Small intestine (tissue), 7 donors: Measurements from ENCODE around the gene SEMG2. TPM values are rescaled to one million over a fixed set of nuclear protein-coding genes. Genes with fewer than 3 reads are reported as not detected.
A peak's percentile ranks its signal among the peaks of the same experiment; 100 is the strongest.

Experiments used
- DNase-seq, 2 donors: peaks; one replicate each; pipeline versions ENCODE4 v3.0.0 to v3.0.0-alpha.2; 2013
- FAIRE-seq: peaks from 2 replicates; lab custom pipeline; 2012; peaks lifted over from hg19 to GRCh38; lab: Jason Lieb, UNC
- H3K27ac ChIP-seq, 3 donors: one replicate each; pipeline ENCODE4 v1.5.1; 2013; ENCODE audit warnings: low read length in 2 of 3, mild to moderate bottlenecking in 2 of 3, control low read depth in 1 of 3, inconsistent platforms in 1 of 3, low read depth in 1 of 3, moderate library complexity in 1 of 3
- H3K27me3 ChIP-seq, 3 donors: one replicate each; pipeline ENCODE4 v1.6.1; 2013; ENCODE audit warnings: low read length in 3 of 3, inconsistent platforms in 1 of 3; ENCODE audit not compliant: control insufficient read depth in 3 of 3, insufficient read depth in 3 of 3
- H3K36me3 ChIP-seq, 3 donors: one replicate each; pipeline ENCODE4 v1.6.1; 2013; ENCODE audit warnings: low read length in 3 of 3, inconsistent platforms in 1 of 3, low read depth in 1 of 3, mild to moderate bottlenecking in 1 of 3, moderate library complexity in 1 of 3; ENCODE audit not compliant: control insufficient read depth in 3 of 3, insufficient read depth in 2 of 3
- H3K4me1 ChIP-seq, 3 donors: one replicate each; pipeline ENCODE4 v1.6.1; 2013; ENCODE audit warnings: low read length in 2 of 3, inconsistent platforms in 1 of 3, low read depth in 1 of 3, mild to moderate bottlenecking in 1 of 3, moderate library complexity in 1 of 3; ENCODE audit not compliant: control insufficient read depth in 3 of 3, insufficient read depth in 2 of 3
- H3K4me3 ChIP-seq, 3 donors: one replicate each; pipeline ENCODE4 v1.5.1; 2013; ENCODE audit warnings: low read length in 3 of 3, control low read depth in 1 of 3, inconsistent platforms in 1 of 3, low read depth in 1 of 3, mild to moderate bottlenecking in 1 of 3, moderate library complexity in 1 of 3
- H3K9me3 ChIP-seq, 2 donors: one replicate each; pipeline ENCODE4 v1.6.1; 2013; ENCODE audit warnings: low read depth in 1 of 2, low read length in 1 of 2; ENCODE audit not compliant: control insufficient read depth in 2 of 2, insufficient read depth in 1 of 2
- WGBS, 3 donors: extraction: QIAGEN DNeasy Blood & Tissue Kit; methylation state at CpG; one replicate each; pipeline ENCODE4 v1.1.7; 2013; 5-methylcytosine and 5-hydroxymethylcytosine counted together
- polyA plus RNA-seq, 4 donors: library from polyadenylated mRNA; stranded (reverse) in 3 of 4; unstranded in 1 of 4; fragments of 200-250 nt in 3 of 4; fragments of 120-200 nt in 1 of 4; gene quantifications; one replicate each; pipeline versions ENCODE4 v1.2.1 to v1.2.3, GENCODE V29; 2013
- donor health status: healthy with polysubstance abuse.
- donor health status: control.
- donor health status: control.
- donor health status: Bipolar disorder and iron deficiency.
- donor health status: healthy.

SEMG2 gene
- polyA plus RNA-seq, 4 donors: not detected

DNA sequence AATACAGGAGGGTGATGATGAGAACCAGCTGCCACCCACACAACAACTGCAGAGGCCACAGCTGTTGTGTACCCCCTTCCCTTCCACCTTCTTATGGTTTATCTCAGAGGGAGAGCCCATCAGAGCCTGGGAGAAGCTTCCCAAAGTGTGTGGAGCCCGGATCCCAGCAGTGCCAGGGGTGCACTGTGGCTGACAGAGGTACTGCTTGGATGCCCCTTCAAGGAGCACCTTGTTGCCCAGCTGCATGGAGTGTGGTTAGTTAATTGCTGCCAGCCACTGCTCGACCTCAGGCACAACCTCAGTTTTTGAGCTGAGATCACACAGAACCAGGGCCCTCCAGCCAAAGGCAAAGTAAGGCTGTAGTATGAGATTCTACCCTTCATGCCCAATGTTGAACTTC is 33.5 kb upstream of the SEMG2 start:
- no peak for DNase-seq
- Histone ChIP-seq H3K4me1 (no peaks in the 10 kb centered on the region), H3K9me3 (no peaks in the 10 kb centered on the region), H3K27me3 (no peaks in the 10 kb centered on the region), H3K27ac (no peak overlapping the region), H3K36me3 (no peaks in the 10 kb centered on the region), H3K4me3 (no peak overlapping the region)
- no peak for FAIRE-seq
- WGBS, 3 donors: 64 to 70% (median 68%) methylated on average over 2 of the region's 2 CpGs

DNA sequence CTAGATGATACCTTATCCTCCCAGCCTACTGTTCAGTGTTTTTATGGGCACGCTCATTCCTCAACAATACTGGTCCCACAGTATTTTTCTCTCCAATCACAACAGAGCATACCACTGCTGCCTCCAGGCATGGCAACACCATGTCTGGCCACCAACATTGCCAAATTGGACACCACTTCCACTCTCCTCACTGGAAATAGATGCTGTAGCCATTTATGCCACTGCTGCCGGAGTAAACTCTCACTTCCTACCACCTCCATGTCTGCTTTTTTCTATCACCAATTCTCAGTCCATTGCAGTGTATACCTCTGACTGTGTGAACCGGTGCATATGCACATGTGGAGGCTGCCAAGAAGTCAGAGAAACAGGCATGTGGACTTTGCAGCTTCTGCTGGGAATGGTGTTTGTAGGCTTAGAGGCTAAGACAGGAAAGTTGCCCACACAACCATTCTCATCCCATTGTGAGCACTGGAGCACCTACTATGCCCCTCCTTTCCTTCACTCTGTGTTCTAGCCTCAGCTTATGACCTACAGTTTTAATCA is 32.0 kb upstream of the SEMG2 start:
- Histone ChIP-seq H3K4me1 (no peaks in the 10 kb centered on the region), H3K36me3 (no peaks in the 10 kb centered on the region), H3K27me3 (no peaks in the 10 kb centered on the region), H3K4me3 (no peak overlapping the region), H3K27ac (no peak overlapping the region), H3K9me3 (no peaks in the 10 kb centered on the region)
- 83 to 88% (median 86%) methylated on average over 3 of the region's 3 CpGs for WGBS, 3 donors
- DNase-seq (no peak), FAIRE-seq (no peak)

DNA sequence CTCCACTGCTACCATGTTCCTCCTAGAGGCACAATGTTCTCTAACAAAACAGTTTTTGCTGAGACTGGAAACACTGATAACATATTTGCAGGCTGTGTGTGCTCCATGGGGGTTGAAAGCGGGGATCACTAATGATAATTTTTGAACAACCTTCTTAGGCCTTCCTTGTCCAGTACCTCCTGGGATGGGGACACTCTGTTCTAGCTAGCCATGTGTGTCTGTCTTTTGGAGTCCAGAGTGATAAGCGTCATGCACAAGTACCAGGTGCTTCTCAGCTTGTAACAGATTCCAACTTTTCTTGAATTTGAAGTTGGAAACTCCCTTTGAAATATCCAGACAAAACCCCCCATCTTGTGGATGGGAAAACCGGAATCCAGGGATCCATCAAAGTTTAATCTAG is 31.3 kb upstream of the SEMG2 start:
- no peak for FAIRE-seq
- WGBS, 3 donors: 81 to 95% (median 83%) methylated on average over 3 of the region's 3 CpGs
- Histone ChIP-seq H3K9me3 (no peaks in the 10 kb centered on the region), H3K36me3 (no peaks in the 10 kb centered on the region), H3K4me3 (no peak overlapping the region), H3K4me1 (no peaks in the 10 kb centered on the region), H3K27ac (no peak overlapping the region), H3K27me3 (no peaks in the 10 kb centered on the region)
- DNase-seq: no peak

DNA sequence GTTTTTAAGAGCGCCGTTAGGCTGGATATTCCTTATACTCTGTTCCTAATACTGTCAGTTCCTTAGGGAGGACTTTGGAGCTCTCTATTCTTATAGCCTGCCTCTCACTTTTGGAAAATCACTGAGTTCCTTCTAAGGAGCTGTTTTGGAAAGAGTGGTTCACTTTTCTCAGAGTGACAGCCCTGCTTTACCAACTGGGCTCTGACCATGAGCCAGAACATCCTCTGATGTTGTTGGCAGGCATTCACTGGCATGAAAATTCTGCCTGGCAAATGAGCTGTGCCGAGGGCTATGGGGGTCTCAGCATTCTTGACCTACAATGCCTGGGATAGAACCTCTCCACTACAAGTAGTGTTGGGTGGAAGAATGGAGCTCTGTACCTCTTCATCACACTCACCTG is 29.2 kb upstream of the SEMG2 start:
- H3K4me1 ChIP-seq: no peaks in the 10 kb centered on the region
- DNase-seq: no peak
- H3K27ac ChIP-seq: no peak overlapping the region
- no peak overlapping the region for H3K4me3 ChIP-seq
- peaks cover 0 to 2% (median 0%) of the 10 kb centered on the region in 3 donors for H3K27me3 ChIP-seq
- no peak for FAIRE-seq
- no peaks in the 10 kb centered on the region for H3K36me3 ChIP-seq
- no peaks in the 10 kb centered on the region for H3K9me3 ChIP-seq
- WGBS, 3 donors: 86 to 92% (median 87%) methylated on average over 3 of the region's 3 CpGs

DNA sequence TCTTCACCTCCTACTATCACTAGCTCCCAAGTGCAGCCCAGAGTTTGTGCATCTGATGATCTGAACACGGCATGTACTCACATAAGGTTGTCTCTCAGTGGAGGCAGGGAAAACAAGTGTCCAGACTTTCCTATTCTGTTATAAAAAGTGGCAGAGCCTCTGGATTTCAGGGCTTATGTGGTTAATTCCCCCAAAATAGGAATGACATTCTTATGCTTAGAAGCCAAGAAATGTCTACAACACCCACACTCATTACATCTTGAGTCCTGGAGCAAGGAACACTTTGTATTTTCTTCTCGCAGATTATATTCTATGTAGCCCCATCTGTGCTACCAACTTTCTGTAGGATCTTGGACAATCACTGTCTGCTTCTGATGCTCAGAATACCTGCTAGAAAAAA is 27.8 kb upstream of the SEMG2 start:
- no peak for DNase-seq
- 90 to 94% (median 90%) methylated on average over 2 of the region's 2 CpGs for WGBS, 3 donors
- H3K27me3 ChIP-seq: peaks cover 0 to 7% (median 2%) of the 10 kb centered on the region in 3 donors

DNA sequence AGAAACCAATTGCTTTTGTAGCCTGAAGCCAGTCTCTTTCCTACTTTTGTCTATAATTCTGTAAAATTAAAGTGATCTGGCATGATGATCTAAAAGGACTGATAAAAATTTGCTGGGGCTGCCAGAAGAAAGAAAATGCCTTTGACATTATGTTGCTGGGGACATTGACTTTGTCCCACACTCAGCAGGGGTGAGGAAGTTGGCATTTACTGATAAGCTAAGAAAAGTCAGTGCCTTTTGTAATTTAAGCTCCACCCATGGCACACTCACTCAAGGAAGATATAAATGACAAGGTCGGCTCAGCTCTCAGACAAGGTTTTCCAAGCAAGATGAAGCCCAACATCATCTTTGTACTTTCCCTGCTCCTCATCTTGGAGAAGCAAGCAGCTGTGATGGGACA is 14.4 kb upstream of the SEMG2 start, which contains the start of gene SEMG1:
Gene SEMG1 (plus strand): TSS at position 309 of the 400 bp plus-strand sequence. CDS start 21 bp downstream, at position 330.
- DNase-seq: peak in 1 of 2 donors; percentile 21
- peaks cover 0 to 6% (median 3%) of the 10 kb centered on the region in 3 donors for H3K27me3 ChIP-seq
- H3K27ac ChIP-seq: no peak within 1 kb of the TSS
- FAIRE-seq: no peak
- H3K36me3 ChIP-seq: no peaks in the 10 kb centered on the region
- WGBS, 3 donors: 3 to 26% (median 5%) methylated on average over 1 of the region's 1 CpG
- H3K4me3 ChIP-seq: no peak within 1 kb of the TSS
- no peaks in the 10 kb centered on the region for H3K4me1 ChIP-seq
- H3K9me3 ChIP-seq: no peaks in the 10 kb centered on the region

More for the DNA sequence above, 27.8 kb upstream of the SEMG2 start:
- no peaks in the 10 kb centered on the region for H3K36me3 ChIP-seq
- no peaks in the 10 kb centered on the region for H3K9me3 ChIP-seq
- H3K4me3 ChIP-seq: no peak overlapping the region
- no peak overlapping the region for H3K27ac ChIP-seq
- FAIRE-seq: no peak
- no peaks in the 10 kb centered on the region for H3K4me1 ChIP-seq

DNA sequence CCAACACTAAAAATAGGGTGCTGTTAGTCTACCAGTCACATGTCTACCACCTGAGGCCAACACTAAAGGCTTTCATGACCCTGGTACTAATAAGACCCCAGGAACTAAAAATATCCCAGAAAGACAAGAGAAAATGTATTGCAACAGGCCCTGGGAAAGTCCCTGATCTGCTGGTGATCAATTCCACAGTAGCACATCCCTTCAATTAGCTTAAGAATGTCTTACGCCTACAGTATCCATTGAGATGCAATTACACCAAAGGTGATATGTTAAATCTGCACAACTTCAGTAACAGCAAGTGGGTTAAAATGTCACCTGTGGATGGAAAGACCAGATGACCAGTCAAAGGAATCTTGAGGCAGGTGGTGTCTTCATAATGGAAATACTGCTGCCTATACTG is 11.2 kb upstream of the SEMG2 start:
- H3K36me3 ChIP-seq: no peaks in the 10 kb centered on the region
- no peaks in the 10 kb centered on the region for H3K9me3 ChIP-seq
- H3K27me3 ChIP-seq: peaks cover 0 to 6% (median 0%) of the 10 kb centered on the region in 3 donors
- H3K27ac ChIP-seq: no peak overlapping the region
- DNase-seq: no peak
- no peak for FAIRE-seq
- 90 to 100% (median 100%) methylated on average over 1 of the region's 1 CpG for WGBS, 3 donors
- no peak overlapping the region for H3K4me3 ChIP-seq
- no peaks in the 10 kb centered on the region for H3K4me1 ChIP-seq

DNA sequence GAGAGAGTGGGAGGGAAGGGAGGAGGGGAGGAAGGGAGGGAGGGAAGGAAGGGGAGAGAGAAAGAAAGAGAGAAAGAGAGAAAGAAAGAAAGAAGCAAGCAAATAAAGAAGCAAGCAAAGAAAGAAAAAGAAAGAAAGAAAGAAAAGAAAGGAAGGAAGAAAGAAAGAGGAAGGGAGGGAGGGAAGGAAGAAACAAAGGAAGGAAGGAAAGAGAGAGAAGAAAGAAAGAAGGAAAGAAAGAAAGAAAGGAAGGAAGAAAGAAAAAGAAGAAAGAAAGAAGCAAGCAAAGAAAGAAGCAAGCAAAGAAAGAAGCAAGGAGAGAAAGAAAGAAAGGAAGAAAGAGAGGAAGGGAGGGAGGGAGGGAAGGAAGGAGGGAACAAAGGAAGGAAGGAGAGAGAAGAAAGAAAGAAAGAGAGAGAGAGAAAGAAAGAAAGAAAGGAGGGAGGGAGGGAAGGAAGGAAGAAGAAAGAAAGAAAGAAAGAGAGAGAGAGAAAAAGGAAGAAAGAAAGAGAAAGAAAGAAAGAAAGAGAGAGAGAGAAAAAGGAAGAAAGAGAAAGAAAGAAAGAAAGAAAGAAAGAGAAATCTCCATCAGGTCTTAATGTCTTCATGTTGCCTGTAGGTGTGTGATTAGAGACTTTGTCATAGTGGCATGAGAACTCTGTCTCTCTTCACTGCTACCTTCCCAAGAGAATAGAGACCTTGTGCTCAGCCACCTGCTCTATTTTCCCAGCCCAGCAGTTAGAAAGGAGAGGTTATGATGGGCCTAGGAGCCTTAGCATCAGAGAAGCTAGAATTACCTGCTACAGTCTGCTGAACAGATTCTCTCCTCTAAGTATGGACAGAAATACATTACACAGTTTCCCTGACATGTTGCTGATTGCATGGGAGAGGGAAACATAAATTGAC is 9.4 kb upstream of the SEMG2 start:
- Histone ChIP-seq H3K4me3 (no peak overlapping the region), H3K36me3 (no peaks in the 10 kb centered on the region)
- FAIRE-seq: no peak

More for the DNA sequence above, 9.4 kb upstream of the SEMG2 start:
- Histone ChIP-seq H3K4me1 (no peaks in the 10 kb centered on the region), H3K27ac (no peak overlapping the region), H3K9me3 (no peaks in the 10 kb centered on the region), H3K27me3 (peaks cover 0 to 4% (median 0%) of the 10 kb centered on the region in 3 donors)
- no peak for DNase-seq
